ENCODE results near the gene MRPS35. TPM values are rescaled to one million over a fixed set of nuclear protein-coding genes. Genes with fewer than 3 reads are reported as not detected.

The MRPS35 gene
- total RNA-seq, 2 experiments from 2014 or later = 33.9 to 45.5 TPM

DNA sequence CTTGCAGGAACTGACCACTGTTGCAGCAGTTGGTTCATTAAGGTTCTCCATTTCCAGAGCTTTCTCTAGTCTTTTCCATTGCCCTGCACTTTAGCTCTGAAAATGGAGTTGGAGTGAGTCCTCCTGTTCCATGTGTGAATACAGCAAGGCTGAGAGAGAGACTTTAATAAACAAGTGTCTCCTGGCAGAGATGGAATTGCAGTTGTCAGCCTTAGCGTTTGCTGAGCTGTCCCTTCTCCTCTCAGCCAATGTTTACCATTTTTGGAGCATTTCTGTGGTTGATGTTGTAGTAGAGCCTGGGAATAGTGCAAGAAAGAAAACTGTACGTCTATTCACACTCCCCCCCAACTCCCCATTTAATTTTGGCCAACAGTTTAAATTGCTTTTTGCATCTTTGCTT is 76.9 kb downstream of the MRPS35 start:
- H2AFZ ChIP-seq (ENCODE audit: low read length) = no peak overlapping the region
- H3K9me3 ChIP-seq (ENCODE audit: low read length) = no peaks in the 10 kb centered on the region
- H3K79me2 ChIP-seq (ENCODE audit: insufficient read depth, low read depth, low read length) = peaks cover 22% of the 10 kb centered on the region; the same call in 1 of the 2 replicates
- peaks cover 40% of the 10 kb centered on the region for H3K36me3 ChIP-seq (ENCODE audit: insufficient read depth, low read length)
- H3K9me2 ChIP-seq (ENCODE audit: insufficient read depth, low read length) = no peaks in the 10 kb centered on the region
- DNase-seq (ENCODE audit: low spot score) = no peak
- no peak overlapping the region for H3K4me2 ChIP-seq (ENCODE audit: low read length)
- H3K27ac ChIP-seq (ENCODE audit: low read depth, low read length, poor library complexity, severe bottlenecking) = no peak overlapping the region
- intact Hi-C loops (cut with micrococcal nuclease; ENCODE audit: unreplicated experiment) = no loop called here
- TF ChIP-seq EZH2phosphoT487 (IDR thresholded peaks at IDR 0.05; ENCODE audit: borderline replicate concordance, low read depth, low read length) = no peak
- TF ChIP-seq, protein P1, sequence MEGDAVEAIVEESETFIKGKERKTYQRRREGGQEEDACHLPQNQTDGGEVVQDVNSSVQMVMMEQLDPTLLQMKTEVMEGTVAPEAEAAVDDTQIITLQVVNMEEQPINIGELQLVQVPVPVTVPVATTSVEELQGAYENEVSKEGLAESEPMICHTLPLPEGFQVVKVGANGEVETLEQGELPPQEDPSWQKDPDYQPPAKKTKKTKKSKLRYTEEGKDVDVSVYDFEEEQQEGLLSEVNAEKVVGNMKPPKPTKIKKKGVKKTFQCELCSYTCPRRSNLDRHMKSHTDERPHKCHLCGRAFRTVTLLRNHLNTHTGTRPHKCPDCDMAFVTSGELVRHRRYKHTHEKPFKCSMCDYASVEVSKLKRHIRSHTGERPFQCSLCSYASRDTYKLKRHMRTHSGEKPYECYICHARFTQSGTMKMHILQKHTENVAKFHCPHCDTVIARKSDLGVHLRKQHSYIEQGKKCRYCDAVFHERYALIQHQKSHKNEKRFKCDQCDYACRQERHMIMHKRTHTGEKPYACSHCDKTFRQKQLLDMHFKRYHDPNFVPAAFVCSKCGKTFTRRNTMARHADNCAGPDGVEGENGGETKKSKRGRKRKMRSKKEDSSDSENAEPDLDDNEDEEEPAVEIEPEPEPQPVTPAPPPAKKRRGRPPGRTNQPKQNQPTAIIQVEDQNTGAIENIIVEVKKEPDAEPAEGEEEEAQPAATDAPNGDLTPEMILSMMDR (conservative IDR thresholded peaks at IDR 0.05; ENCODE audit: low read length) = no peak
- ChIA-PET CTCF (ENCODE audit: unreplicated experiment) (no interaction called here), POLR2A (interaction anchor here (0.6 to 0.9 kb wide), 5 partner anchors 12 to 1109 kb away, joined by 3 to 6 read pairs (median 4); no protein-coding TSS in a partner anchor)
- no TSS peak for BruUV-seq (replicated peaks)
- peaks cover 3% of the 10 kb centered on the region for H3K4me1 ChIP-seq (ENCODE audit: insufficient read depth, low read length, poor library complexity, severe bottlenecking)
- no peak overlapping the region for H3K4me3 ChIP-seq (ENCODE audit: low read depth, low read length, poor library complexity, severe bottlenecking)
- peaks cover 6% of the 10 kb centered on the region; the same call in 1 of the 2 replicates for H4K20me1 ChIP-seq (ENCODE audit: insufficient read depth, low read length)

DNA sequence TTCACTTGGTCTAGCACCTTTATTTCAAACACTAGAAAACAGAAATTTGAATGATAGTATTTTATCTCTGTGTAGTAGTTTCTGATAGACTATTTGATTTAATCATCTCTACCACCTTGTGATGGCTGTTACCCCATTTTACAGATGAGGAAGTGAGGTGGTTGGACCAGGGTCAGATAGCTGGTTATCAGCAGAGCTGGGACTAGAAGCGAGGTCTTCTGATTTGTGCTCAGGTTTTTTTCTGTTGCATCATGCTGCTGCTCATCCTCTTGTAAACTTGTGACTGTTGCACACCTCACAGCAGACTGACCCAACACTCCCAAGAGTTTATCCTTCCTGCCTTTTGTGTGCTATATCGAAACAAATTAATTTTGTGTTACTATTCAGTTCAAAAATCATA is 79.5 kb downstream of the MRPS35 start:
- POLR2A ChIA-PET = interaction anchor here (0.5 to 1.0 kb wide), 2 partner anchors 14 to 80 kb away, joined by 3 read pairs; partner anchors contain the start of gene MRPS35
- BruUV-seq (replicated peaks) = no TSS peak

More for the DNA sequence above, 79.5 kb downstream of the MRPS35 start:
- Histone ChIP-seq H3K9me3 (ENCODE audit: low read length) (no peaks in the 10 kb centered on the region), H2AFZ (ENCODE audit: low read length) (no peak overlapping the region), H3K36me3 (ENCODE audit: insufficient read depth, low read length) (peaks cover 66% of the 10 kb centered on the region), H4K20me1 (ENCODE audit: insufficient read depth, low read length) (peaks cover 6% of the 10 kb centered on the region; the same call in 1 of the 2 replicates), H3K27ac (ENCODE audit: low read depth, low read length, poor library complexity, severe bottlenecking) (no peak overlapping the region), H3K9me2 (ENCODE audit: insufficient read depth, low read length) (no peaks in the 10 kb centered on the region), H3K4me3 (ENCODE audit: low read depth, low read length, poor library complexity, severe bottlenecking) (no peak overlapping the region), H3K4me2 (ENCODE audit: low read length) (no peak overlapping the region), H3K4me1 (ENCODE audit: insufficient read depth, low read length, poor library complexity, severe bottlenecking) (peaks cover 3% of the 10 kb centered on the region), H3K79me2 (ENCODE audit: insufficient read depth, low read depth, low read length) (peaks cover 8% of the 10 kb centered on the region; the same call in 1 of the 2 replicates)
- intact Hi-C loops (cut with micrococcal nuclease; ENCODE audit: unreplicated experiment) = no loop called here
- DNase-seq (ENCODE audit: low spot score) = no peak
- TF ChIP-seq, protein P1 (conservative IDR thresholded peaks at IDR 0.05; ENCODE audit: low read length) = no peak
- CTCF ChIA-PET (ENCODE audit: unreplicated experiment) = no interaction called here

Measured in OCI-LY7 (cell line).